NB4 (cell line): ENCODE results near the gene NOP16.
"Not testable (repeated sequence)": the region's sequence is repeated elsewhere in the genome, so short reads cannot be mapped to it uniquely, and the experiment has no call there.

Experiments
- DNase-seq: peaks from one replicate; pipeline ENCODE4 v3.0.0; 2010; ENCODE audit warnings: low read depth
- H3K4me3 ChIP-seq: one replicate; pipeline ENCODE4 v1.5.1; 2011; ENCODE audit warnings: mild to moderate bottlenecking, low read depth, low read length, moderate library complexity
- MYC ChIP-seq: IDR thresholded peaks from 2 replicates; pipeline ENCODE4 v1.6.1; 2011; ENCODE audit warnings: low read depth, low read length
- POLR2A ChIP-seq: IDR thresholded peaks from 2 replicates; pipeline ENCODE4 v1.6.1; 2011; ENCODE audit warnings: mild to moderate bottlenecking; ENCODE audit not compliant: insufficient read length; ENCODE audit errors: extremely low read depth
- TF ChIP-seq, protein P1 (sequence below): IDR thresholded peaks from 2 replicates; pipeline ENCODE4 v1.6.1; 2011; ENCODE audit warnings: low read depth, low read length
- TF ChIP-seq, protein P2 (sequence below): IDR thresholded peaks from one replicate; pipeline ENCODE4 v1.5.1; 2012; ENCODE audit warnings: low read depth, low read length

The NOP16 gene

DNA sequence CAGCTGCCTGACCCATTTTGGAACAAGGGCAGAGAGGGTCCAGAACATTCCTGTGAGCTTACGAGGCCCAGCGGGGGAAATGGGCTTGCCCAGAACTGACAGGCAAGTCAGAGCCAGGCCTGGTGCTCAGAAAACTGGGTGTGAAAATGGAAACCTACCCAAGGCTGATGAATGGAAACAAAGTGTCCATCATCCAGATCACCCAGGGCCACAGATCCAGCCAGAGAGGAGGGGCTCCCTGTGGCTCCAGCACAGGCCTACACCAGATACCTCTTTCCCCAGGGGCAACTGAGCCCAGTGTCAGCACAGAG lies 24.8 kb upstream of the NOP16 start:
- DNase-seq = no peak
- no peak overlapping the region for H3K4me3 ChIP-seq
- TF ChIP-seq, protein P1, sequence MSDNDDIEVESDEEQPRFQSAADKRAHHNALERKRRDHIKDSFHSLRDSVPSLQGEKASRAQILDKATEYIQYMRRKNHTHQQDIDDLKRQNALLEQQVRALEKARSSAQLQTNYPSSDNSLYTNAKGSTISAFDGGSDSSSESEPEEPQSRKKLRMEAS = no peak
- TF ChIP-seq, protein P2, sequence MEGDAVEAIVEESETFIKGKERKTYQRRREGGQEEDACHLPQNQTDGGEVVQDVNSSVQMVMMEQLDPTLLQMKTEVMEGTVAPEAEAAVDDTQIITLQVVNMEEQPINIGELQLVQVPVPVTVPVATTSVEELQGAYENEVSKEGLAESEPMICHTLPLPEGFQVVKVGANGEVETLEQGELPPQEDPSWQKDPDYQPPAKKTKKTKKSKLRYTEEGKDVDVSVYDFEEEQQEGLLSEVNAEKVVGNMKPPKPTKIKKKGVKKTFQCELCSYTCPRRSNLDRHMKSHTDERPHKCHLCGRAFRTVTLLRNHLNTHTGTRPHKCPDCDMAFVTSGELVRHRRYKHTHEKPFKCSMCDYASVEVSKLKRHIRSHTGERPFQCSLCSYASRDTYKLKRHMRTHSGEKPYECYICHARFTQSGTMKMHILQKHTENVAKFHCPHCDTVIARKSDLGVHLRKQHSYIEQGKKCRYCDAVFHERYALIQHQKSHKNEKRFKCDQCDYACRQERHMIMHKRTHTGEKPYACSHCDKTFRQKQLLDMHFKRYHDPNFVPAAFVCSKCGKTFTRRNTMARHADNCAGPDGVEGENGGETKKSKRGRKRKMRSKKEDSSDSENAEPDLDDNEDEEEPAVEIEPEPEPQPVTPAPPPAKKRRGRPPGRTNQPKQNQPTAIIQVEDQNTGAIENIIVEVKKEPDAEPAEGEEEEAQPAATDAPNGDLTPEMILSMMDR = no peak
- TF ChIP-seq MYC (no peak), POLR2A (no peak)

DNA sequence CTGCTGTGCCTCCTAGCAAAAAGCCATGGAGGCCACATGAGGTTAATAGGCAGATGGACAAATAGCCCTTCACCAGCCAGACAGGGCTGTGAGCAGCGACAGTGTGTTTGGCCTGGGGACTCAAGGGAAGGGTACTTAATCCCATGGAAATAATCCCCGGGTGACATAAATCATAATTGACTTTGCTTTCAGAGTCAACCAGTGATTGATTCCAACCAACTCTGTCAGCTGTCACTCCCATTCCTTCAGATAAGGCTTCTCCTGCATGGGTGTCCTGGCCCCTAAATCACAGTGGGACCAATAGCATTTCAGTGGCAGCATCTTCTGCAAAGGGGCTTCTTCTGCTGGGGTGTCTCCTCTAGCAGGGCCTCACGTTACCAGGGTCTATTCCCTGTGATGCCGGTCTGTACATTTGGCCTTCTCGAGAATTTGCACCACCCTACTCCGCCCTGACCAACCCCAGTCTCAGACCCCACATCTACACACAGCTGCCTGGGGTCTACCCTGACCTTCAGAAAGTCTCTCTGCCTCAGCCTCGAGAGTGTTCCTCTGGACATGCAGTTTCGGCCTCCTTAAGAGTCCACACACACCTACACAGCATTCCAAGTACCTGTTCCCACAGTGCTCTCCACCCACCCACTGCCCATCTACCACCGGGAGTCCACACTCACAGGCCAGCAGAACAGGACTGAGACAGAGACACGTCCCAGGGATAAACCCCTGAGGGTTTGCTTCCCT lies 24.3 kb upstream of the NOP16 start:
- no peak for DNase-seq
- TF ChIP-seq, protein P1 = no peak
- no peak for TF ChIP-seq POLR2A
- TF ChIP-seq, protein P2 = no peak
- TF ChIP-seq MYC = no peak
- no peak overlapping the region for H3K4me3 ChIP-seq

DNA sequence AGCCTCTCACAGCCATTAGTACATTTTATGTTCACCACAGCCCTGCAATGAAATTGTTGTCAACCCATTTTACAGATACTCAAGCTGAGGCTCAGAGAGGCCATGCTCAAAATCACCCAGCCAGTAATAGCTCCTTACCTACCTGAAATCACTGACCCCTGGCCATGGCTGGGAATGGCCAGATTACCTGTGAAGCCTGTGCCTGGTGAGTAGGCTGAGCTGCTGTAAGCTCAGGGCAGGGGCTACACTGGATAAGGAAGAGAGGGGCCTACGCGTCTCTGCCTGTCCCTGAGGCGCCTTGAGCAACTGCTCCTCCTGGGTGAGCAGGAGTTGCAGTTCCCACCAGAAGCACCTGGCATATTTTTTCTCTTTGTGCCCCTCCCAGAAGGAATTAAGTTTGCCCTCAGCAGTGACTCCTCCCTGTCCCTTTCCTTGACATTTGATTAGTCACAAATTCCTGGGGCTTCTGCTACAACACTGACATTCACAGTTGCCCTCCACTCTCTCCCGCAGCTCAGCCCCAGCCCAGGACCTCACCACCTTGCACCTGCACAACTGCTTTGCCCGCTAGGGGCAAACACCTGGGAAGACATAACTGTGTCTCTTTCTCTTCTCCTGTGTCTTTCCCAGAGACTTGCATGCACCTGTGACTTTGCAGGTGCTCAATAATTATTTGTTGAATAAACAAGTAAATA lies 22.2 kb upstream of the NOP16 start:
- DNase-seq = no peak
- no peak overlapping the region for H3K4me3 ChIP-seq
- TF ChIP-seq MYC (no peak), POLR2A (no peak)
- TF ChIP-seq, protein P1 = no peak
- TF ChIP-seq, protein P2 = no peak

DNA sequence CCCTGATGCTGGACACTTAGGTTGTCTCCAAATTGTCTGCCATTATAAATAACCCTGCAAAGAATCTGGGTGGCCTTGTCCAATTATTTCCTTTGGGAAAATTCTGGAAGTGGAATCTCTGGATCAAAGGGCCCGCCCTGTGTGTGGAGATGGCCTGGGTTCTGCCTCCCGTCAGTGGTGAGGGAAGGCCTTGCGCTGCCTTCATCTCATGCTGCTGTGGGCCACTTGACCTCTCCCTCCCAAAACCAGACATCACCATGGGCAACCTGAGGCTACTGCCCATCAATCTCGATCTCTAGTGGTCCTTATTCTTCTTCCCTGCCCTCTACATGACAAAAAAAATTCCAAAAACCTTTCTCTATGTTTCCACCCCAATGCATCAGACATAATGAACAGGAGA lies 21.4 kb upstream of the NOP16 start:
- TF ChIP-seq MYC (no peak), POLR2A (no peak)
- TF ChIP-seq, protein P1 = no peak
- TF ChIP-seq, protein P2 = no peak
- no peak overlapping the region for H3K4me3 ChIP-seq
- DNase-seq = no peak

DNA sequence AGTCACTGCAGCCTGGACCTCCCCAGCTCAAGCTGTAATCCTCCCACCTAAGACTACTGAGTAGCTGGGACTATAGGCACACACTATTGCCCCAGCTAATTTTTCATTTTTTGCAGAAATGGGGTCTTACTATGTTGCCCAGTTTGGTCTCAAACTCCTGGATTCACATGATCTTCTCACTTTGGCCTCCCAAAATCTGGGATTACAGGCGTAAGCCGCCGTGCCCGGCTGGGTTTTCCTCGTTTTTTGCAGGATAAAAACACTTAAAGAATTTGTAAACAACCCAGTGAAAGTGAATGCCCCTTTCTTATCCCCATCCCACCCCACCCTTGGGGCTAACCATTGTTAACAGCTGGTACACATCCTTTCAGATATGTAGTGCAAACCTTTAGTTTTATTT lies 20.2 kb upstream of the NOP16 start:
- DNase-seq = no peak
- H3K4me3 ChIP-seq = no peak overlapping the region
- TF ChIP-seq MYC (no peak), POLR2A (no peak)
- TF ChIP-seq, protein P1 = no peak
- TF ChIP-seq, protein P2 = no peak

DNA sequence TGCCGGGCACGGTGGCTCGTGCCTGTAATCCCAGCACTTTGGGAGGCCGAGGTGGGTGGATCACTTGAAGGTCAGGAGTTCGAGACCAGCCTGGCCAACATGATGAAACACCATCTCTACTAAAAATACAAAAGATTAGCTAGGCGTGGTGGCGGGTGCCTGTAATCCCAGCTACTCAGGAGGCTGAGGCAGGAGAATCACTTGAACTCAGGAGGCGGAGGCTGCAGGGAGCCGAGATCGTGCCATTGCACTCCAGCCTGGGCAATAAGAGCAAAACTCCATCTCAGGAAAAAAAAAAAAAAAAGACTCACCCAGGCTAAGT lies 19.8 kb upstream of the NOP16 start:
- not testable (repeated sequence) for H3K4me3 ChIP-seq, DNase-seq
